Measurements from ENCODE around the gene EIF2S2. TPM values are rescaled to one million over a fixed set of nuclear protein-coding genes. Genes with fewer than 3 reads are reported as not detected.

EIF2S2 gene
- total and polyA plus RNA-seq, 2 experiments from 2014 or later: 40.9 to 75.8 TPM

DNA sequence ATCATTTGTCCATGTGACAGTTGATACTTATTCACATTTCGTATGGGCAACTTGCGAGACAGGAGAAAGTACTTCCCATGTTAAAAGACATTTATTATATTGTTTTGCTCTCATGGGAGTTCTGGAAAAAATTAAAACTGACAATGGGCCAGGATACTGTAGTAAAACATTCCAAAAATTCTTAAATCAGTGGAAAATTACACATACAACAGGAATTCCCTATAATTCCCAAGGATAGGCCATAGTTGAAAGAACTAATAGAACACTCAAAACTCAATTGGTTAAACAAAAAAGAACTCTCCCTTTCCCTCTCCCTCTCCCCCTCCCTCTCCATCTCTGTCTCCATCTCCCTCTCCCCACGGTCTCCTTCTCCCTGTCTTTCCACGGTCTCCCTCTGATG, 19.4 kb upstream of the EIF2S2 start:
- Histone ChIP-seq H3K4me3 (no peak overlapping the region), H3K9me3 (ENCODE audit: low read depth) (no peaks in the 10 kb centered on the region), H3K4me2 (no peak overlapping the region), H3K36me3 (replicated peaks; ENCODE audit: insufficient read depth, low read depth) (no peaks in the 10 kb centered on the region), H4K20me1 (ENCODE audit: insufficient read depth, poor library complexity, severe bottlenecking) (no peaks in the 10 kb centered on the region), H3K79me2 (no peaks in the 10 kb centered on the region), H2AFZ (no peak overlapping the region), H3K27ac (no peak overlapping the region), H3K9me2 (replicated peaks; ENCODE audit: insufficient read depth) (no peaks in the 10 kb centered on the region), H3K4me1 (ENCODE audit: insufficient read depth) (no peaks in the 10 kb centered on the region), H3K27me3 (no peaks in the 10 kb centered on the region)
- TF ChIP-seq, protein P1, sequence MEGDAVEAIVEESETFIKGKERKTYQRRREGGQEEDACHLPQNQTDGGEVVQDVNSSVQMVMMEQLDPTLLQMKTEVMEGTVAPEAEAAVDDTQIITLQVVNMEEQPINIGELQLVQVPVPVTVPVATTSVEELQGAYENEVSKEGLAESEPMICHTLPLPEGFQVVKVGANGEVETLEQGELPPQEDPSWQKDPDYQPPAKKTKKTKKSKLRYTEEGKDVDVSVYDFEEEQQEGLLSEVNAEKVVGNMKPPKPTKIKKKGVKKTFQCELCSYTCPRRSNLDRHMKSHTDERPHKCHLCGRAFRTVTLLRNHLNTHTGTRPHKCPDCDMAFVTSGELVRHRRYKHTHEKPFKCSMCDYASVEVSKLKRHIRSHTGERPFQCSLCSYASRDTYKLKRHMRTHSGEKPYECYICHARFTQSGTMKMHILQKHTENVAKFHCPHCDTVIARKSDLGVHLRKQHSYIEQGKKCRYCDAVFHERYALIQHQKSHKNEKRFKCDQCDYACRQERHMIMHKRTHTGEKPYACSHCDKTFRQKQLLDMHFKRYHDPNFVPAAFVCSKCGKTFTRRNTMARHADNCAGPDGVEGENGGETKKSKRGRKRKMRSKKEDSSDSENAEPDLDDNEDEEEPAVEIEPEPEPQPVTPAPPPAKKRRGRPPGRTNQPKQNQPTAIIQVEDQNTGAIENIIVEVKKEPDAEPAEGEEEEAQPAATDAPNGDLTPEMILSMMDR (IDR thresholded peaks at IDR 0.05; ENCODE audit: poor library complexity): no peak
- no peak for TF ChIP-seq EZH2phosphoT487 (IDR thresholded peaks at IDR 0.05; ENCODE audit: low read depth, severe bottlenecking, unreplicated experiment)
- 91% methylated on average over 4 of the region's 4 CpGs for WGBS (ENCODE audit: low lambda C conversion rate, missing lambda C conversion rate)
- no peak for DNase-seq (ENCODE audit: low spot score)

DNA sequence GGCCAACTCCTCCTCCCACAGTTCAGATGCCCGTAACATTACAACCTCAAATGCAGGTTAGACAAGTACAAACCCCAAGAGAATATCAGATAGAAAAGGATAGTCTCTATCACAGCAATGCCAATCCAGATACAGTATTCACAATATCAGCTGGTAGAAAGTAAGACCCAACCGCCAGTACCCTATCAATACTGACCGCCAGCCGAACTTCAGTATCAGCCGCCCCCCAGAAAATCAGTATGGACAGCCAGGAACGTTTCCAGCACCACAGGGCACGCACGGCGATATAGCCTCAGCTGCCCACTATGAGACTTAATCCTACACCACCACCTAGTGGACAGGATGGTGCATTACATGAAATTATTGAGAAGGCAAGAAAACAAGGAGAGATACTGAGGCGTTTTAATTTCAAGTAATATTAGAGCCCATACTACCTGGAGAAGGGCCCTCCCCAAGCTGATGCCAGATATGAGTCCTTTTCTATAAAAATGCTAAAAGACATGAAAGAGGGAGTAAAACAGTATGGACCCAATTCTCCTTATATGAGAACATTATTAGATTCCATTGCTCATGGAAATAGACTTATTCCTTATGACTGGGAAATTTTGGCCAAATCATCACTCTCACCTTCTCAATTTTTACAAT, 17.6 kb upstream of the EIF2S2 start:
- H3K4me1 ChIP-seq (ENCODE audit: insufficient read depth): no peaks in the 10 kb centered on the region
- H3K27ac ChIP-seq: no peak overlapping the region
- H3K27me3 ChIP-seq: no peaks in the 10 kb centered on the region
- no peaks in the 10 kb centered on the region for H3K79me2 ChIP-seq
- no peaks in the 10 kb centered on the region for H3K36me3 ChIP-seq (replicated peaks; ENCODE audit: insufficient read depth, low read depth)
- H4K20me1 ChIP-seq (ENCODE audit: insufficient read depth, poor library complexity, severe bottlenecking): no peaks in the 10 kb centered on the region
- H3K9me3 ChIP-seq (ENCODE audit: low read depth): no peaks in the 10 kb centered on the region
- 7% methylated on average over 10 of the region's 10 CpGs for WGBS (ENCODE audit: low lambda C conversion rate, missing lambda C conversion rate)
- peak overlapping the region; percentile 2 for H2AFZ ChIP-seq
- peak; percentile 83 for DNase-seq (ENCODE audit: low spot score)
- H3K4me2 ChIP-seq: peak overlapping the region; percentile 69
- no peak for TF ChIP-seq EZH2phosphoT487 (IDR thresholded peaks at IDR 0.05; ENCODE audit: low read depth, severe bottlenecking, unreplicated experiment)
- TF ChIP-seq EZH2 (IDR thresholded peaks at IDR 0.05; ENCODE audit: borderline replicate concordance): no peak
- TF ChIP-seq, protein P1 (IDR thresholded peaks at IDR 0.05; ENCODE audit: poor library complexity): peak; percentile 86
- no peaks in the 10 kb centered on the region for H3K9me2 ChIP-seq (replicated peaks; ENCODE audit: insufficient read depth)
- no peak overlapping the region for H3K4me3 ChIP-seq

DNA sequence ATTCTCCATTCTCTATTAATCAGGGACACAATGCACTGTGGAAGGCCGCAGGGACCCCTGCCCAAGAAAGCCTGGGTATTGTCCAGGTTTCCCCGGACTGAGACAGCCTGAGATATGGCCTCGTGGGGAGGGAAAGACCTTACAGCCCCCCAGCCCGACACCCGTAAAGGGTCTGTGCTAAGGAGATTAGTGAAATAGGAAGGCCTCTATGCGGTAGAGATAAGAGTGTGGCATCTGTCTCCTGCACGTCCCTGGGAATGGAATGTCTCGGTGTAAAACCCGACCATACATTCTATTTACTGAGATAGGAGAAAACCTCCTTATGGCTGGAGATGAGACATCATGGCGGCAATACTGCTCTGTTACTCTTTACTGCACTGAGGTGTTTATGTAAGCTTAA, 15.7 kb upstream of the EIF2S2 start:
- H4K20me1 ChIP-seq (ENCODE audit: insufficient read depth, poor library complexity, severe bottlenecking): no peaks in the 10 kb centered on the region
- no peaks in the 10 kb centered on the region for H3K79me2 ChIP-seq
- H3K36me3 ChIP-seq (replicated peaks; ENCODE audit: insufficient read depth, low read depth): no peaks in the 10 kb centered on the region
- no peak overlapping the region for H3K4me3 ChIP-seq
- TF ChIP-seq, protein P1 (IDR thresholded peaks at IDR 0.05; ENCODE audit: poor library complexity): no peak
- TF ChIP-seq EZH2 (IDR thresholded peaks at IDR 0.05; ENCODE audit: borderline replicate concordance) (no peak), EZH2phosphoT487 (IDR thresholded peaks at IDR 0.05; ENCODE audit: low read depth, severe bottlenecking, unreplicated experiment) (no peak)
- no peaks in the 10 kb centered on the region for H3K4me1 ChIP-seq (ENCODE audit: insufficient read depth)
- H3K9me2 ChIP-seq (replicated peaks; ENCODE audit: insufficient read depth): no peaks in the 10 kb centered on the region
- 42% methylated on average over 10 of the region's 10 CpGs for WGBS (ENCODE audit: low lambda C conversion rate, missing lambda C conversion rate)
- no peak overlapping the region for H3K27ac ChIP-seq
- no peaks in the 10 kb centered on the region for H3K9me3 ChIP-seq (ENCODE audit: low read depth)
- no peak overlapping the region for H2AFZ ChIP-seq
- H3K4me2 ChIP-seq: no peak overlapping the region
- no peak for DNase-seq (ENCODE audit: low spot score)
- no peaks in the 10 kb centered on the region for H3K27me3 ChIP-seq
